HTERT RPE-1 (cell line): ENCODE results near the gene SGTA.
"Not testable (repeated sequence)": the region's sequence is repeated elsewhere in the genome, so short reads cannot be mapped to it uniquely, and the experiment has no call there.

Experiments
- in situ Hi-C: fragments of 300-500 bp; cut with MboI; formaldehyde crosslinking; loops from 4 replicates; pipeline ENCODE4 v1.14.3; 2020; ENCODE audit warnings: low sequenced_read_pairs

The SGTA gene

DNA sequence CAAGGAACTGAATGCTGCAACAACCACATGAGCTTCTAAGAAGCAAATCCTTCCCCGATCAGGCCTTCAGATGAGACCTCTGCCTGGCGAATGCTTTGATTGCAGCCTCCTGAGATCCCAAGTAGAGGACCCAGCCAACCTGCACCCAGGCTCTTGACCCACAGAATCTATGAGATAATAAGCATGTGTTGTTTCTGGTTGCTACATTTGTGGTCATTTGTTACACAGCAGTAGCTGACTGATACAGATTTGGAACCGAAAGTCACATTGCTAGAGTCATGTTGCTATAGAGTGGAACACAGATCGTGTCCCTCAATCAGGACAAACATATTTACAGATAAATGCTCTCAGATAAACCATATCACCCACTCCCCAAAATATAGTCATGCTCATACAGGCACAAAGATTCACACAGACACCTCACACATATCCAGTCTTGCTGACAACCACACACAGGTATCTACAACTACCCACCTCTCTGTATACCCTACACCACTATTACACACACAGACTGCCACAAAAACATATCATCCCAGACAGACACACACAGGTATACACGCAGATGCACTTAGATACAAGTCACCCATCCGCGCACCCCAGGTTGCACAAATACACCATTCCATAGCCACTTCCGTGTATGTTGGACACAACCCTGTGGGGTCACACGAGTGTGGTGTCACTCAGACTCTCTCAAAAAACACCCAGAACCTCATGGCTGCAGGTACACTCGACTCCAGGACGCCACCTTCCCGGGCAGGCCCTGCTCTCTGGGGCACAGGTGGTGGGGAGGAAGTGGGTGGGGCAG lies 67.4 kb downstream of the SGTA start:
- in situ Hi-C loops: no loop called here

DNA sequence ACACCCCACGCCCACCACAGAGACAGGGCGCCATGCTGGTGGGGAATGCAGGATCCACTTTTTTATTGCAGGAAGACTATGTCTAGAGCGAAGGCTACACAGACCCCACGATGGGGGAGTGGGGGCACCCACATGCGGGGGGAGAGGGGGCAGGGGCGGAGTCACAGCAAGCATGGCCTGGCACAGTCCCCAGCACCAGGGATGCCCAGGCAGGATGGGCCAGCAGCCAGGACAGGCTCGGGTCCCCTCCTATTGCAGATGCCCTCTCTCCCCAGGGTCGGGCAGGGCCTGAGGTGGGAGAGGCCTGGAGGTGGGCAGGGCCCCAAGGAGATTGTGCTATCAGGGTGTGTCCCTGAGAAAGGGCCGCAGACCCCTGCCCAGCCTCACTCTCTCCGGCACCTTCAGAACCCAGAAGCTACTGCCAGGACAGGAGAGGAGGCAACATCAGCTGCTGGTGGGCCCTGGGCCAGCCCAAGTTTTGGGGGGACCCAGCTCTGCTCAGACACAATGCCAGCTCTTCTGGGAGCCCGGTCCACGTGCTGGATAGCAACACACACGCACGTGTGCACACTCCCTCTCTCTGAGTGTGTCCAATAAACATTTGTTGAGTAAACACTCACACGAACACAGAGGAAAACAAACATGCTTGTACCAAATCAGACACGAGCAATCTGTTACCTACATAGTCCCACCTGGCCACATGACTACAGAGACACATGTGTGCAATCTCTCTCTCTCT lies 68.4 kb downstream of the SGTA start:
- in situ Hi-C loops: no loop called here

DNA sequence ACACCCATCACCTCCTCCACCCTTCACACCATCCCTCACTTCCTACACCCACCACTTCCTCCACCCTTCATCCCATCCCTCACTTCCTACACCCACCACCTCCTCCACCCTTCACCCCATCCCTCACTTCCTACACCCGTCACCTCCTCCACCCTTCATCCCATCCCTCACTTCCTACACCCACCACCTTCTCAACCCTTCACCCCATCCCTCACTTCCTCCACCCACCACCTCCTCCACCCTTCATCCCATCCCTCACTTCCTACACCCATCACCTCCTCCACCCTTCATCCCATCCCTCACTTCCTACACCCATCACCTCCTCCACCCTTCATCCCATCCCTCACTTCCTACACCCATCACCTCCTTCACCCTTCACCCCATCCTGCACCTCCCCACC lies 69.0 kb downstream of the SGTA start:
- in situ Hi-C loops: not testable (repeated sequence)

DNA sequence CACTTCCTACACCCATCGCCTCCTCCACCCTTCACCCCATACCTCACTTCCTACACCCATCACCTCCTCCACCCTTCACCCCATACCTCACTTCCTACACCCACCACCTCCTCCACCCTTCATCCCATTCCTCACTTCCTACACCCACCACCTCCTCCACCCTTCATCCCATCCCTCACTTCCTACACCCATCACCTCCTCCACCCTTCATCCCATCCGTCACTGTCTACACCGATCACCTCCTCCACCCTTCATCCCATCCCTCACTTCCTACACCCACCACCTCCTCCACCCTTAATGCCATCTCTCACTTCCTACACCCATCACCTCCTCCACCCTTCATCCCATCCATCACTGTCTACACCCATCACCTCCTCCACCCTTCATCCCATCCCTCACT lies 69.9 kb downstream of the SGTA start:
- in situ Hi-C loops: not testable (repeated sequence)

GRCh38 chr19:2711875-2712205 lies 71.2 kb downstream of the SGTA start:
- in situ Hi-C loops: no loop called here

DNA sequence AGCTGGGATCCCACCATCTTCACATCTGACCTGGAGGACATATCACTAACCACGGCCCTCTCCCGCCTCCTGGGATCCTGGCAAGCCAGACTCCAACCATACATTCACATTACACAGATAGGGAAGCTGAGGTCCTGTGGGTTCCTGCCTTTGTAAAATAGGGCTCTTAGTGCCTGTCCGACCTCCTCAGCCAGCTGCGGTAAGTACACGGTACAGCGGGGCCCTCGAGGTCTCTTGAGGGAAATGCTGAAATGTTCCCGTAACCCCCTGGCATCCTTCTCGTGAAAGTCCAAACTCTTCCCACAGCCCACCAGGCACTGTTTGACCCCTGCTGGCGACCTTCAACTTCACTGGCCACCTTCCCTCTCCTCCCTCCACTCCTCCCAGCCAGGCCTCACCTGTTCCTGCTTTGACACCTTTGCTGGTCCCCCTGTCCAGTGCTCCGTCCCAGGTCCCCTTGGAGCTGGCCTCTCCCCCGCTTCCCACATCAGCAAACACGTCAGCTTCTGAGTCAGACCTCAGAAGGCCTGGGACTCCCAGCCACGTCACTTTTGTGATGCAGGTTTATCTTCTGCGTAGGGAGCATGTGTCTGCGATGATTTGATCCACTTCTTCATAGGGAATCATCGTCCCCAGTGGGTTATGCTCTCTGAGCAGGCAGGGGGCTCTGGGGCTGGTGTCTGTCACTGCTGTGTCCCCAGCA lies 71.8 kb downstream of the SGTA start:
- in situ Hi-C loops: no loop called here

DNA sequence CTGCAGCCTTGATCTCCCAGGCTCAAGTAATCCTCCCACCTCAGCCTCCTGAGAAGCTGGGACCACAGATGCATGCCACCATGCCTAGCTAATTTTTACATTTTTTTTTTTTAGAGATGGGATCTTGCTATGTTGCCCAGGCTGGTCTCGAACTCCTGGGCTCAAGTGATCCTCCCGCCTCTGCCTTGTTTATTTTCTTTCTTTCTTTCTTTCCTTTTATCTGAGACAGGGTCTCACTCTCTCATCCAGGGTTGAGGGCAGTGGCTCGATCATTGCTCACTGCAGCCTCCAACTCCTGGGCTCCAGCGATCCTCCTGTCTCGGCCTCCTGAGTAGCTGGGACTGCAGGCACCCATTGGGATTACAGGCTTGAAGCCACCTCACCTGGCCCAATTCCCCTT lies 76.8 kb downstream of the SGTA start:
- in situ Hi-C loops: no loop called here
